GM19025 (cell line): ENCODE data around the gene CCDC148.
A peak's percentile ranks its signal among the peaks of the same experiment; 100 is the strongest.
"Not testable (repeated sequence)": the region's sequence is repeated elsewhere in the genome, so short reads cannot be mapped to it uniquely, and the experiment has no call there.

Experiments used
- ATAC-seq: cut with Tn5 transposase; IDR thresholded peaks from one replicate; pipeline ENCODE4 v1.9.1; 2021; ENCODE audit warnings: mild to moderate bottlenecking, low read depth, moderate library complexity; ENCODE audit not compliant: unreplicated experiment

Gene CCDC148

DNA sequence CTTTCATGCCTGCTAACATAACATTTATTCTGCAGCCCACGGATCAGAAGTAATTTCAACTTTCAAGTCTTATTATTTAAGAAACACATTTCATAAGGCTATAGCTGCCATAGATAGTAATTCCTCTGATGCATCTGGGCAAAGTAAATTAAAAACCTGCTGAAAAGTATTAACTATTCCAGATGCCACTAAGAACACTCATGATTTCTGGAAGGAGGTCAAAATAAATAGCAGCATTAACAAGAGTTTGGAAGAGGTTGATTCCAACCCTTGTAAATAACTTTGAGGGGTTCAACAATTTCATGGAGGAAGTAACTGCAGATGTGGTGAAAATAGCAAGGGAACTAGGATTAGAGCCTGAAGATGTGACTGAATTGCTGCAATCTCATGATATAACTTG is 77.6 kb downstream of the CCDC148 start:
- ATAC-seq = no peak

DNA sequence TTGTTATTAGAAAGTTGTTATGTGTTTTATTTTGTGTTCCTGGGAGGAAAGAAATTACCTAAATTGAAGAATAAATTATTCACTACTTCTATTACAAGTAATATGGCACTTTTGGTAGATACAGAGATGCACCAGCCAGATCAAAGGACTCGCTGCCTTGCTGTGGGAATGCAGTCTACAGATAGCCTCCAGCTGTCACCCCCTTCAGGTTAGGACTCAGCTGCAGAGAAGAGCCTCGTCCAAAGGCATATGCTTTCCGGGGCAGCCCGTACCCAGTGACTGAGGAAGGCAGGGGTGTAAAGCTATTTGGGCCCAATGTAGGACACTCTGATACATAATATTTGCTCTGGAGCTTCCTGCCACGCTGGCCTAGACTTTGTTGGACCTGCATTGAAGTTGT is 90.2 kb downstream of the CCDC148 start:
- no peak for ATAC-seq

DNA sequence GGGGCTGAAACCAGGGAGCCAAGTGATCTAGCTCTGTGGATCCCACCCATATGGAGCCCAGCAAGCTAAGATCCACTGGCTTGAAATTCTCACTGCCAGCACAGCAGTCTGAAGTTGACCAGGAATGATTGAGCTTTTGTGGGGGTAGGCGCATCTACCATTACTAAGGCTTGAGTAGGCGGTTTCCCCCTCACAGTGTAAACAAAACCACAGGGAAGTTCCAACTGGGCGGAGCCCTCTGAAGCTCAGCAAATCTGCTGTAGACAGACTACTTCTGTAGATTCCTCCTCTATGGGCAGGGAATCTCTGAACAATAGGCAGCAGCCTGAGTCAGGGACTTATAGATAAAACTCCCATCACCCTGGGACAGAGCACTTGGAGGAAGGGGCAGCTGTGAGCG is 96.7 kb downstream of the CCDC148 start:
- ATAC-seq = no peak

DNA sequence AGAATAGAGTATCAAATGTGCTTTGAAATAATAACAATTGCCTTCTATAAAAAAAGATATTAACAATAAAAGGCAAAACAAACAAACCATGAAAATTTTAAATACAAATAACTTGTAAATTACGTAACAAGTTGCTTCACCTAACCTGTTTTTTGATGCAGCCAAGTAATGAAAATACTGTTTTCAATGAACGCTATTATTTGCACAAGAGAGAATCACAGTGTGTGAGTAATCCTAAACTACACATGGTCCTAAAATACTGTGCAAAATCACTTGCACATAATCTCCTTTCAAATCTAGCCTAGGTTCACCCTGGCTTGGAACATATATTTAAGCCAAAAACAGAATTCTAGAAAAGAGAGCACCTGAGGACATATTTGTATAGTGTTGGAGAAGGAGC is 98.9 kb downstream of the CCDC148 start:
- ATAC-seq = no peak

DNA sequence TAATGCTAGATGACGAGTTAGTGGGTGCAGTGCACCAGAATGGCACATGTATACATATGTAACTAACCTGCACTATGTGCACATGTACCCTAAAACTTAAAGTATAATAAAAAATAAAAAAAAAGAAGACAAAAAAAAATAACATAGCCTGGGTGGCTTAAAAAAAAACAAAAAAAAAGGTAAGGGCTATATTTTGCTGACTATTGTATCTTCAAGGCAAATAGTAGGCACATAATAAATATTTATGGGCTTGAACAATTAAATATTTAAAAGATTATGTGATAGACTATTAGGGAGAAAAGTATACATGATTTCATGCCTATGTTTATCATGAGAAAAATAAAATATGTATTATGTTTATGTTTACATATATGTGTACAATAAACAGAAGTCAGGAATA is 99.4 kb downstream of the CCDC148 start:
- ATAC-seq = no peak

DNA sequence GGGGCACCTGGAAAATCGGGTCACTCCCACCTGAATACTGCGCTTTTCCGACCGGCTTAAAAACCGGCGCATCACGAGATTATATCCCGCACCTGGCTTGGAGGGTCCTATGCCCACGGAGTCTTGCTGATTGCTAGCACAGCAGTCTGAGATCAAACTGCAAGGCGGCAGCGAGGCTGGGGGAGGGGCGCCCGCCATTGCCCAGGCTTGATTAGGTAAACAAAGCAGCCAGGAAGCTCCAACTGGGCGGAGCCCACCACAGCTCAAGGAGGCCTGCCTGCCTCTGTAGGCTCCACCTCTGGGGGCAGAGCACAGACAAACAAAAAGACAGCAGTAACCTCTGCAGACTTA is 105.1 kb downstream of the CCDC148 start:
- ATAC-seq = not testable (repeated sequence)

DNA sequence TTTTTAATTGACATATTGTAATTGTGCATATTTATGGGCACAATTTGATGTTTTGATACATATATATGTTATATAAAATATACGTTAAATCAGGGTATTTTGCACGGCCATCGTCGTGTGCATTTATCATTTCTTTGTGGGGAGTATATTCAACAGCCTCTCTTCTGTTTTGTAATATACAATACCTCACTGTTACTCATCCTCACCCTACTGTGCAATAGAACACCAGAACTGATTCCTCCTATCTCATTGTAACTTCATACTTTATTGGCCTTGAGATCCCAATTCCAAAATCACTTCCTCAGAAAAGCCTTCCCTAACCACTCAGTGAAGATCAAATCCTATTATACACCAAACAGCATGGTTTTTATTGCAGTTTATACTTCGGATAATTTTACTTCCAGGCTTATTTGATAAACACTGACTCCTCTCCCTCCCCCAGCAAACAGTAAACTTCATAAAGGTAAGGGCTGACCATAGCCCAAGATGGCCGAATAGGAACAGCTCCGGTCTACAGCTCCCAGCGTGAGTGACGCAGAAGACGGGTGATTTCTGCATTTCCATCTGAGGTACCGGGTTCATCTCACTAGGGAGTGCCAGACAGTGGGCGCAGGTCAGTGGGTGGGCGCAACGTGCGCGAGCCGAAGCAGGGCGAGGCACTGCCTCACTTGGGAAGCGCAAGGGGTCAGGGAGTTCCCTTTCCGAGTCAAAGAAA is 105.6 kb downstream of the CCDC148 start:
- not testable (repeated sequence) for ATAC-seq

DNA sequence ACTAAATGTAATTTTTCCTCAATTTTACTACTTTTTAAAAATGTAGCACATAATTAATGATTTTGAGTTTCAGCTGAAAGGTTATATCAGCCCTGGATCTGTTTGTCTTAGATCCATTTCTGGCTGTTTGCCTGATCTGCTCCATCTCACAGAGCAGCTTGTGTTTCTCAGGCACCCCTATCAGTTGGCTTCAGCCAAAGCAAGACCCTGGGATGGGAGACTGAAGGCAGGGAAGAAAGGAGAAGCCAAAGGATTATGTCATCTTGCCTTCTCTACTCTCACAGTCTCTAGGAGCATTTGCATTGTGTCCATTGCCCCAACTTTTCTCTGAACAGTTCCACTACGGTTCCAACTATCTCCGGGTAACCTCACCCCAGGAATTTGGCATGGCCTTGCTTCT is 110.5 kb downstream of the CCDC148 start:
- ATAC-seq = no peak

DNA sequence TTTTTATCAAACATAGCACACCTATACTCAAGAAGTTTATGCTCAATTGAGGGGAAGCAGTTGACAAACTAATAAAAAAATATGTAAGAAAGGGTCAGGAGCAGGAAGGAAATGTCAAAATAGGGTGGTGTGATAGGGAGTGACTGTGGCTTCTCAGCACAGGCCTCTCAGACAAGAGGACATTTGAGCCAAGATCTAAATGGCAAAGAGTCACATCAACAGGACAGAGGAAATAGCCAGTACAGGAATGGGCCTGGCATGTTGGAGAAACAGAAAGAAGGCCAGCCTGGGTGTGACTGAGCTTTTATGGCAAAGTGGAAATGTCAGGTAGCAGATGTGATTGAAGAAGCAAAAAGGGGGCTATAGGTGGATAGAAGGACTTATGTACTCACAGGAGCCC is 117.0 kb downstream of the CCDC148 start:
- no peak for ATAC-seq

DNA sequence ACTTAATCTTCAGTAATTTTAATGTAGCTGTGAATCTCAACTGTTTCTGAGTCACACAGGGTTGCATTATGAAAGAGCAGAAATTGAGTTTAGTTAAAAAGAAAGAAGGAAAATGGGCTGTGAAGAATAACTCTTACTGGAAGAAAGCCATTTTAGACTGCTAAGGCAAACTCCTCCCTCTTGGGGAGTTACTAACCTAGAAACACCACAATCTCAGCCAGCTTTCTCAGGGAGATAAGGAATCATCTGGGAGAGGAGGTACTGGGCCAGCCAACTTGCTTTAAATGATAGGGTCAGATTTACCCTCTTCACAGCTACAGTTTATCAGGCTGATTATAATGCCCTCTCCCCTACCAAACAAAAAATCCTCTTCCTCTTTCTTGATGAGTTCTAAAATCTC is 119.5 kb downstream of the CCDC148 start:
- no peak for ATAC-seq

DNA sequence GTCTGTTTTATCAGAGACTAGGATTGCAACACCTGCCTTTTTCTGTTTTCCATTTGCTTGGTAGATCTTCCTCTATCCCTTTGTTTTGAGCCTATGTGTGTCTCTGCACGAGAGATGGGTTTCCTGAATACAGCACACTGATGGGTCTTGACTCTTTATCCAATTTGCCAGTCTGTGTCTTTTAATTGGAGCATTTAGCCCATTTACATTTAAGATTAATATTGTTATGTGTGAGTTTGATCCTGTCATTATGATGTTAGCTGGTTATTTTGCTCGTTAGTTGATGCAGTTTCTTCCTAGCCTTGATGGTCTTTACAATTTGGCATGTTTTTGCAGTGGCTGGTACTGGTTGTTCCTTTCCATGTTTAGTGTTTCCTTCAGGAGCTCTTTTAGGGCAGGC is 124.8 kb downstream of the CCDC148 start:
- ATAC-seq = not testable (repeated sequence)

DNA sequence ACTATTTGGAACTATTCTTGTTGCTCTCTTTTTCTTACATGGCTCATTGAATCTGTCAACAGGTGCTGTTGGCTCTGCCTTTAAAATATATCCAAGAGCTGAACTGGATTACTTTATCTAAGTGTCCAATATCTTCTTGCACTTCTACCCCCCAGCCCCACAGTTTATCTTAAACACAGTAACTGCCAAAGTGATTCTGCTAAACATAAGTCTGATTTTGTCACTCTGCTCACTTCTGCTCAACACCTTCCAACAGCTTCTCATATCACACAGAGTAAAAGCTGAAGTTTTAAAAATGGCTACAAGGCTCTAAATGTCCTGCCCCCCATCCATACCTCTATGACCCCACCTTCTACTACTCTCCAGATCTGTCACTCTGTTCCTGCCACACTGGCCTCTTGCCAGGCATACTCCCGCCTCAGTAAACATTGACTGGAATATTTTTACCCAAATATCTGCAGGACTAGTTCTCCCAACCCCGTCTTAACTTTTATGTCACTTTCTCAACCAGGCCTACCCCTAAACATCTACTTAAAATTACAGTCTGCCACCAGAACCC is 130.7 kb downstream of the CCDC148 start:
- no peak for ATAC-seq

DNA sequence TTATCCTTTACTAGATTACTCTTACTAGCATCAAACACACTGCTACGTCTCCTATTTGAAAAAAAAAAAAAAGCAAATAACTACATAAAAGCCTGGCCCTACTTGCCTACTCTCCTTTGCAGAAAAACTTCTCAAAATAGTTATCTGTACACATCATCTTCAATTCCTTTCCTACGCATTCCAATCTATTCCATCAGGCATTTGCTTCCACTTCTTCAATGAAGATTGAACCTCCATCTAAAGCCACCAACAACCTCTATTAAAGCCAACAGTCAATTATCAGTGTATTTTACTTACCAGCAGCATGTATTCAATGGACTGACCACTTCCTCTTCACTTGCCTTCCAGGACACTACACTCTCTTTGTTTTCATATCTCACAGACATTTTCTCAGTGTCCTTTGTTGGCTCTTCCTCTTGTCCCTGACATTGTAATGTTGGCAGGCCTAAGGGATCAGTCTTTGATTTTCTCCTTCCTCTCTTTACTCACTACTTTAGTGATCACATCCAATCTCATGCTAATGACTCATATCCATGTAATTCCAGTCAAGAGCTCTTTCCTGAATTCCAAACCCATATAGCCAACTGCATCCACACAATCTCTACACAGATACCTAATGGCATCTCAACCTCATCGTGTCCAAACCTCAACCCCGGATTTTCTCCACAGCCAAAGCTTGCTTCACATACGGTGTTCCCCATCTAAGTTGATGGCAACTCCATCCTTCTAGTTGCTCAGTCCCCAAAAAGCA is 131.3 kb downstream of the CCDC148 start:
- no peak for ATAC-seq

DNA sequence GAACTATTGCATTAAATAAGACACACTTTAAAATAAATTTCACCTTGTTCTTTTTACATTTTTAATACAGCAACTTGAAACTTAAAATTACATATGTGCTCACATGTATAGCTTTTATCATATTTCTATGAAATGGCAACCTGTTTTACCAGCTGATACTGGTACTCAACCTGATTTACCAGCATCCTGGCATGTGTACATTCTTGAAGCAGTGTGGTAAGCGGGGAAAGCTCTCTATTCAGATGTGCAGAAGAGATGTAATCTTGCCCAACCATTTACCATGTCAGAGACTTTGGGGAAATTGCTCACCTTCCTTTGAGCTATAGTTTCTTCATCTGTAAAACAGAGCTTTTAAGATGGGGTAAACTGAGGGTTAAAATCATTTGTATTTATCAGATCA is 133.2 kb downstream of the CCDC148 start:
- no peak for ATAC-seq

DNA sequence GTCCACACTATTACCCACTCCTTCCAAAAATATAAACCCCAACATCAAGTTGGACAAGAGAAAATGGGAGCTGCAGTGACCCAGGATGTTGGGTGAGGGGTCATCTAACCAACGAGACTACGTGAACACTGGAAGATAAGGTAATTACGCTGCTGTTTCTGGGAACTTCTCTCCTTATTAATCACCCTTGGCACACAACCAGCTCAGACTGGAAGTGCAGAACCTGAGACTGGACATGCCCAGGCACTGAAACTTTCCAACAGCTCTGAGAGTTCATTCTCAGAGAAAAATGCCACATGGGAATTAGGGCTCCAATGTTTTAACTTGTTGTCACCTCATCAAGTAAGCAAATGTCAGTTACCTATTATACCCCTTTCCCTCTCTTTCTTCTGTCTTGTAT is 135.3 kb downstream of the CCDC148 start:
- no peak for ATAC-seq

DNA sequence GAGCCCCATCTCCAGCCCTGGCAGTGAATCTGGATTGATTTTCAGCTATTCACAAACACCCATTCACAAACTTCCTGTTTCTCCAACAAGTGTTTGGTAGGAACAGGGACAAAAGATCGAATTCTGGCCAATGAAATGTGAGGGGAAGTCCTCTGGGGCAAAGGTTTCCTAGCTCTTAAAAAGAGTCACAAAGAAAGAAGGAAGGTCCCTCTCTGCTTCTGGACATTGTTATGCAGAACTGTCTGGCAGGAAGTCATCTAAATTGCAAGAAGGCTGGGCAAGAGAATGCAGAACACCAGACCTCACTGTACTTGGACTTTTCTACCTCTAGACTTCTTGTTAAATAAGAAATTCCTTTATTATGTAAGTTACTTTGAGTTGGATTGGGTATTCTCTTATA is 137.3 kb downstream of the CCDC148 start:
- ATAC-seq = no peak

DNA sequence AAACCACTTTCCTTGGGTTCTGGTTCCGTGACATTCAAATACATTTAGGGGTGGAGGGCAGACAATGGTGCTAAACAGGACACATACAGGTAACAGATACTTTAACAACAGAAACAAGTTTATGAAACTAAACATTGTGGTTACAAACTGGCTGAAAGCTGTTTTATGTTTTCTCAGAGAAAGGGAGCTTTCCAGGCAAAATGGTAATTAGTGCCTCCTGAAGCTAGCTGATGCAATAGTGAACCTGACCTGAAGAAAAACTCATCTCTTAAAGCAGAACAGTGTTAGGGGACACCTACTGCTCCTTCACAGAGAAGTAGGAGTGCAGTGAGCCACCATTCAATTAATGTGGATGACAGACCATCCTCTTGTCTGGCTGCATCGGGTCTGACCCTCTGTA is 138.9 kb downstream of the CCDC148 start:
- peak; percentile 42 for ATAC-seq

DNA sequence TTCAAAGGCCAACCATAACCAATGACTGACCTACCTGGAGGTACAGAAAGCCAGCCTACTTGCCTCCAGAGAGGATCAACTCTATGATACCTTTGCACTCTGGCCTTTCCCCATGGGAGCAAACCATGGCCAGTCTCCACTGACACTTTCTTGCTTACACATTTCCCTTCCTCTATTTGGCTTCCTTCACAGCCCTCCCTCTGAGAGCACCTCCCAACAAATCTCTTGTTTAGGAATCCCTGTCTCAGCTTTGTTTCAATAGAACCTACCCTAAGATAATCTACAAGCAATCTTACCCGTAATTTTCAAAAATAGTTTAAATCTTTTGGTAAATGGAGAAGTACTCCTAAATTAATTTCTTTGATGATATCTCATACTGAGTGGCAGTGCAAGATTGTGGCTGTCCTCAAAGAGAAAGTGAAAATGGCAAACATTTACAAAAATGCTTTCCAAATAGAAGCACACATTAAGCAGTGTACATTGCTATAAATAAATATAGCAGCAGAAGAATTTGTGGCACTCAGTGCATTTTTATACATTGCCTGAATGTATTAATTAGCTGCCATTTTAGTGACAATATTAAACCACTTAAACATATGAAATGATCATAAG is 140.6 kb downstream of the CCDC148 start:
- no peak for ATAC-seq

DNA sequence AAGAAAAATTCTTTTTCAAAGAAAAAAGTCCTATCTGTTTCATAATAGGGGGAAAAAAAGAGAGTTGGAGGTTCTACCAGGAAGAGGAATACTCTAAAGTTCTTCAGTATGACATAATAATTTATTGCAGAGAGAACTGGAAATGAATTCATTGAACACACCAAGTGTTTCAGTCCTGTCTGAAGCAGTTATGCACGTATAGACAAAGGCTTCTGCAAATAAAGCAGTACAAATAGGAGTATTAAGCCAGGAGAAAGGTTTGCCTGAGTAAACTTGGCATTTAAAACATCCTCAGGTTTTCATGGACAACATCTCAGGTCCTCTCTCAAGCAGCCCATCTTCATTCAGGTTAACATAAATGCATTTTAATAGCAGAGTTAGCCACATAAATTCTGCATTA is 141.6 kb downstream of the CCDC148 start:
- no peak for ATAC-seq

DNA sequence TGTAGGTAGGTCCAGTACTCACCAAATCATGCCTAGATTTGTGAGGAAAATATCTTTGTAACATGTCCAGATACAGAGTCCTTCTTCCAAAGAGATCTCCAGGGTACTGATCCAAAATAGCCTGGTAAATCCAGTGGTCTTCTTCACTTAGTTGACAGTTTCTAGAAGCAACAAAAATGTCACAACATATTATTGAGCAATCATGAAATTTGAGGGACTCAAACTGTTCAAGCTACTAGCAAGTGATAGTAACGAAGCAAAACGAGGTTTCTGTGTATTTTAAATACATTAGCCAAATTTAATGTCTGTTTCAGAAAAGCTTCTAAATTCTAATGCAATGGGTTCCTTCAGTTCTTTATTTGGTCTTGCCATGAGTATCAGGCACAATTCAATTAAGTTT is 142.8 kb downstream of the CCDC148 start:
- ATAC-seq = no peak

DNA sequence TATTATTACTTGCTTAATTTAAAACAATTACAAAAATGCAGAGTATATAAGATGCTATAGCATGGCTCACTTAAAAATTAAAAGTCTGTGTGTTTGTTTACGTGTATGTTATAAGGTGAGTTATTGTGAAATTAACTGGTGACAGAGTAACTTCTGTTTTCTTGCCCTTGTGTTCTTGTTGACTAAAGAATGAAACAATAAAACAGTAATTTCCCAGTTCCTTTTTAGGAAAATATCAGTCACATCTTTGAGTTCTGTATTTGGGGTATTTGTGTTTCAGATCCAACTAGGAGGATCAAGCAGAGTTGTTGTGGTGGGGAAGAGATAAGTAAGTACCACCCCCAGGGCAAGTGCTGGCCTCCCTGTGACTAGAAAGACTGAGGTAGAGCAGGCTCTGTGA is 143.6 kb downstream of the CCDC148 start:
- no peak for ATAC-seq

DNA sequence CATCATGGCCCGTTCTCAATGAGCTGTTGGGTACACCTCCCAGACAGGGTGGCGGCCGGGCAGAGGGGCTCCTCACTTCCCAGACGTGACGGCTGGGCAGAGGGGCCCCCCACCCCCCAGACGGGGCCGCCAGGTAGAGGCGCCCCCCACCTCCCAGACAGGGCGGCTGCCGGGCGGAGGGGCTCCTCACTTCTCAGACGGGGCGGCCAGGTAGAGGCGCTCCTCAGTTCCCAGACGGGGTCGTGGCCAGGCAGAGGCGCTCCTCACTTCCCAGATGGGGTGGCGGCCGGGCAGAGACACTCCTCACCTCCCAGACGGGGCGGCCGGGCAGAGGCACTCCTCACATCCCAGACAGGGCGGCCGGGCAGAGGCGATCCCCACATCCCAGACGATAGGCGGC is 146.1 kb downstream of the CCDC148 start:
- ATAC-seq = not testable (repeated sequence)
